ENCODE measurements around the gene BATF2.
A peak's percentile ranks its signal among the peaks of the same experiment; 100 is the strongest.

Gene BATF2

DNA sequence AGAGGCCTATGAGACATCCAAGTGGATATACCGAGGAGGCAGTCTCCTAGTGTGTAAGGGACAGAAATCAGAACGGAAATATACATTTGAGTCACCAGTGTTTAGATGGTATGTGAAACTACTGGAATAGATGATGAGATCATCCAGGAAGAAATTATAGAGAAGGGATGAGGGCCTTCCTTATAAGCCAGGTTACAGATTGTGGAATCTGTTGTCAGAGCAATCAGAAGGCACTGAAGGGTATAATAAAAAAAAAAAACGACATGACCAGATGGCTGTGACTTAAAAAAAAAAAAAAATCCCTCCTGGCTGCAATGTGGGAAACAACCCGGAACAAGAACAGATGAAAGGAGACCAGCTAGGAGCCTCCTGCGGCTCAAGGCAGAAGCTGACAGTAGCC is 27.6 kb downstream of the BATF2 start:
- DNase-seq (ENCODE audit: low read depth), result peak; percentile 47

DNA sequence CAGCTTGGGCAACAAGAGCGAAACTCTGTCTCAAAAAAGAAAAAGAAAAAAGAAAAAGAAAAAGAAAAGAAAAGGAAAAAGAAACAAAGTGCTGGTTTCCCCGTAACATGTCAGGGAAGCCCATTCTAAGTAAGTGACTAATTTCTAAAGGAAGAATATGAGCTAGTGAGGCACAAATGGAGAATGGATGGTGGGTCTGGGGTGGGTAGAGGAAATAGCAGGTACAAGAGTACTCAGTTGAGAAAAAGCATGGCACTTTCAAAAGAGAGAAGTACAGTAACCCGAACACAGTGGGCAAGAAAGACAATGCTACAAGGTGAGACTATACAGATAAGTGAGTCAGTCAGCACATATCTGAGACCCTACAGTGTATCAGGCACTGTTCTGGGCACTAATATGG is 29.4 kb downstream of the BATF2 start:
- DNase-seq (ENCODE audit: low read depth), result no peak

DNA sequence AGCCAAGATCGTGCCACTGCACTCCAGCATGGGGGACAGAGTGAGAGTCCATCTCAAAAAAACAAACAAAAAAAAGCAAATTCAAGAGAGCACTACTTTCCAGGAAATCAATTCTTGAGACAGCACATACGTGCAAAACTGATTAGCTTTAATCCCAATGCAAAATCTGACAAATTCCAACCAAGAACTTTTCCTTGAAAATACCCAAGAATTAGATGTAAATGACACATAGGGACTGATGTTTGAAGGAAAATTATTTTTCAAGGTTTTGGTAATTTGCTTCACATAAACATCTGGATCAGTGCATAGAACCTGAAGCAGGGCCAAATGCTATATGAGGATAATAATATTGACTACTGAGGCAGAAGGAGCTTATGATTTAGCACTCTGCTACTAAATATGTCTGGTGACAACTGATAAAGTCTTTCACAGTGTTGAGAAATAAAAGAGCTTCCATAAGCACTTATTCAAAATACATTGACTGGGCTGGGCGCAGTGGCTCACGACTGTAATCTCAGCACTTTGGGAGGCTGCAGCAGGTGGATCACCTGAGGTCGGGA is 33.6 kb downstream of the BATF2 start:
- no peak for DNase-seq (ENCODE audit: low read depth)

DNA sequence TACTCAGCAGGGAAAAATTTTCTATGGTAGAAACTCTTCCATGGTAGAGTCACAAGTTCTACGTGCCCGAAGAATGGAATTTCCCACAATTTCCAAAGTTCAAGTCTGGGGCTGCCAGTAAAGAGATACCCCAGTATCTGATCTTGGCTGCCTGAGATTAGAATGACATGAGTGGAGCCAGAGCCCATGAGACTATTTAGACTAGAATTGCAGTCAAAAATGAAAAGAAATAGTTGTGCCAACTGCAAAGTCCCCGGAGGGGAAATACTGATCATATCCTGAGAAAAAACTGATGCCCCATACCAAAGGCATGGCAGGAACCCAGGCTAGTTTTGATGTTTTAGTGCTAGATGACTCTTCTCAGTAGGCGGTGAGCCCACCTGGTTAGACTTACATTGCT is 36.1 kb downstream of the BATF2 start:
- no peak for DNase-seq (ENCODE audit: low read depth)

DNA sequence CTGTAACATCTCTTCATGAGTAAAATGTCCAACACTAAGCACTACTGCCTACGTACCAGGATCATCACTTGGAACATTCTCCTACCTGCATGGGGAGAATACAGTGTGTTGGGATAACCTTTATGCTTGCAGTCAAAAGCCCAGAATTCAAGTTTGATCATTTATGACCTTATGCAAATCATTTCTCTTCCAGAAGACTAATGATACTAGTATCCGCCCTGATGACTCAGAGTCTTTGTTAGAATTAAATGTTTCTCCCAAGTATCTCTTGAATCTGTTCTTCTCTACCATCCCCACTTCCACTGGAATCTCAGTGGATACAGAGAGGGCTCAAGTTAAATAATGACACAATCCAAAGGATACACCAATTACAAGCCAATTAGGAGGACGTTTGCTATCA is 37.3 kb downstream of the BATF2 start:
- DNase-seq (ENCODE audit: low read depth), result no peak

DNA sequence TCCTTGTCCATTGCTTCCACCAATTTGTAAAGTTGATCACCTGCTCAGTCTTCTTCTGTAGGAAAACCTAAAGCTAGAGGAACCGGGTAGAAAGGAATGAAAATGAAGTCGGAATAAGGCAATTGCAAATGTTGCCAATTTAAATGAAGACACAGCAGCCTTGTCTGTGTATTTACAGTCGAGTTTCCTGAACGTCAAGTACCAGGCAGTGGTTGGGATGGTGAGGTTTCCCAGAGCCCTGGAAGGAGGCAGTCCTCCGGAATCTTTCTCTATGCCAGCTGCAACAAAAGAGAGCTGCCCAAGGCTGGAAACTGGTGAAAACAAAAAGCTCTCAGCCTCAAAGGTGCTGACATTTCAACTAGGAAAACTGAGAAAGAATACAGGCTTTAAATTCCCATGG is 42.6 kb downstream of the BATF2 start:
- DNase-seq (ENCODE audit: low read depth), result no peak

DNA sequence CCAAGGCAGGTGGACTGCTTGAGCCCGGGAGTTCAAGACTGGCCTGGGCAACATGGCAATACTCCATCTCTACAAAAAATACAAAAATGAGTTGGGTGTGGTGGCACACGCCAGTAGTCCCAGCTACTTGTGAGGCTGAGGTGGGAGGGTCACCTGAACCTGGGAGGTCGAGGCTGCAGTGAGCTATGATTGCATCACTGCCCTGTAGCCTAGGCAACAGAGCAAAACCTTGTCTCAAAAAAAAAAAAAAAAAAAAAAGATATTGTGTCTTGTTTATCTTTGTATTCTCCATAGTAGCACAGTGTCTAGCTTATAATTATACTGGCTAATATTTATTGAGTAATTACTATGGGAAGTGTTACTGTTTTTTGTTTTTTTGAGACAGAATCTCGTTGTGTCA is 45.2 kb downstream of the BATF2 start:
- no peak for DNase-seq (ENCODE audit: low read depth)

DNA sequence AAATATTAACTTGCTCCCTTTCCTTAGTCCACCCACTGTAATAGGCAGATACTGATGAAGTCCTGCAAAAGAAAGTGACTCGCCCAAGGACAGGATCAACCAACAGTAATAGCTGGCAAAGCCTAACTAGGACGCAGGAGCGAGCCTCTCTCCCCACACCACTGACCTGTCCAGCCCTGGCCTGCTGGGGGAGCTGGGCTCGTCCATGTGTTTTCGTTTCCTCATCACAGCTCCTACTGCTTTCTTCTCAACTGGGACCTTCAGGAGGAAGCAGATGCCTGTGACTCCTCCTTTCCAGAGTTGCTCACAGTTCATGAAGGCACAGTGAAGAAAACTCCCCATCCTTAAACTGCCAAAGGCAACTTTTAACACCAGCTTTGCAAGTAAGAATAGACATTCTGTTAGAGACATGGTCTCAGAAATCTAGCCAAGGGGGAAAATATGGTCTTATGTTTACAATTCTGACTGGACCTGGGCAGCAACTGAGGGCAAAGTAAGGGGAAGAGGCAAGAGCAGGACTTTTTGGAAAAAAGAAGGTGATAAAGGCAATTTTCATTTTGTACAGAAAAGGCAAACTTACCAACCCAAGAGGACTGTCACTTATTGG is 49.5 kb downstream of the BATF2 start:
- peak; percentile 15 for DNase-seq (ENCODE audit: low read depth)

All from iris pigment epithelial cell (primary cell).